ENCODE results near the gene PTMS.

The PTMS gene

DNA sequence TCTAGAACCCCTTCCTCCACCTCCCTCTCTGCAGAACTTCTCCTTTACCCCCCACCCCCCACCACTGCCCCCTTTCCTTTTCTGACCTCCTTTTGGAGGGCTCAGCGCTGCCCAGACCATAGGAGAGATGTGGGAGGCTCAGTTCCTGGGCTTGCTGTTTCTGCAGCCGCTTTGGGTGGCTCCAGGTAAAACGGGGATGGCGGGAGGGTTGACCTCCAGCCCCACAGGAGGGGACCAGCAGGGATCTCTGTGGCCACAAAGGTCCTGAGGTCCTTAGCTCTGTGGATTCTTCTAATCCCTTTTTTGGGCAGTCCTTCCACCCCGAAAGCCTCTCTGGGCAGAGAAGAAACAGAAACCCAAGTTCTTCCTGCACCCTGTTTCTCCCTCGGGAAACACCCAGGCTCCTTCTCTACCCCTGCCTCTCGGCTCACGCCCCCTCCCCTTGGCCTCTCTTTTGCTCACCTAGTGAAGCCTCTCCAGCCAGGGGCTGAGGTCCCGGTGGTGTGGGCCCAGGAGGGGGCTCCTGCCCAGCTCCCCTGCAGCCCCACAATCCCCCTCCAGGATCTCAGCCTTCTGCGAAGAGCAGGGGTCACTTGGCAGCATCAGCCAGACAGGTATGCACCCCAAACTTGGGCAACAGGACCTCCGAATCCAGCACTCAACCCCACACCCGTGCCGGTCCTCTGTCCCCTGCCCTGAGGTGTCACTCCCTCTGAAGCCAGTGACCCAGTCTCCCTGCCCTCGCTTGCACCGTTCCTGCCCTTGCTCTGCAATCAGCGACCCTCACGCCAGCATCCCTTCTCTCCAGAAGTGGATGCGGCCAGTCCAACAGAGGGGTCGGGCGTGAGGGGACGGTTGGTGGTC lies 6.8 kb downstream of the PTMS start:
- DNase-seq = no peak

GRCh38 chr12:6773590-6774351 lies 7.6 kb downstream of the PTMS start:
- no peak for DNase-seq

DNA sequence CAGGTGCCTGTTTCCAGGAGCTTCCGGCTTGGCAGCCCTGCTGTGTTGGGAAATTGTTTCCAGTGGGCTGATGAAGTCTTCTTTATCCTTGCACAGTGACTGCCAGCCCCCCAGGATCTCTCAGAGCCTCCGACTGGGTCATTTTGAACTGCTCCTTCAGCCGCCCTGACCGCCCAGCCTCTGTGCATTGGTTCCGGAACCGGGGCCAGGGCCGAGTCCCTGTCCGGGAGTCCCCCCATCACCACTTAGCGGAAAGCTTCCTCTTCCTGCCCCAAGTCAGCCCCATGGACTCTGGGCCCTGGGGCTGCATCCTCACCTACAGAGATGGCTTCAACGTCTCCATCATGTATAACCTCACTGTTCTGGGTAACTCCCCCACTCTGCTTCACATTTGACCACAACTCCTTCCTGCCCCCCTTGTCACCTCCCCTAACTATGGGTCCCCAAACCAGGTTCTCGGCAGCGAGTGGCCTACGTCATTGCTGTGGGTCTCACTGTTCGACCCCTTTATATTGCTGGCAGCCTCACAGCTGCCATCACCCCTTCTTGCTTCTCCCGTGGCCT lies 8.4 kb downstream of the PTMS start:
- no peak for DNase-seq

DNA sequence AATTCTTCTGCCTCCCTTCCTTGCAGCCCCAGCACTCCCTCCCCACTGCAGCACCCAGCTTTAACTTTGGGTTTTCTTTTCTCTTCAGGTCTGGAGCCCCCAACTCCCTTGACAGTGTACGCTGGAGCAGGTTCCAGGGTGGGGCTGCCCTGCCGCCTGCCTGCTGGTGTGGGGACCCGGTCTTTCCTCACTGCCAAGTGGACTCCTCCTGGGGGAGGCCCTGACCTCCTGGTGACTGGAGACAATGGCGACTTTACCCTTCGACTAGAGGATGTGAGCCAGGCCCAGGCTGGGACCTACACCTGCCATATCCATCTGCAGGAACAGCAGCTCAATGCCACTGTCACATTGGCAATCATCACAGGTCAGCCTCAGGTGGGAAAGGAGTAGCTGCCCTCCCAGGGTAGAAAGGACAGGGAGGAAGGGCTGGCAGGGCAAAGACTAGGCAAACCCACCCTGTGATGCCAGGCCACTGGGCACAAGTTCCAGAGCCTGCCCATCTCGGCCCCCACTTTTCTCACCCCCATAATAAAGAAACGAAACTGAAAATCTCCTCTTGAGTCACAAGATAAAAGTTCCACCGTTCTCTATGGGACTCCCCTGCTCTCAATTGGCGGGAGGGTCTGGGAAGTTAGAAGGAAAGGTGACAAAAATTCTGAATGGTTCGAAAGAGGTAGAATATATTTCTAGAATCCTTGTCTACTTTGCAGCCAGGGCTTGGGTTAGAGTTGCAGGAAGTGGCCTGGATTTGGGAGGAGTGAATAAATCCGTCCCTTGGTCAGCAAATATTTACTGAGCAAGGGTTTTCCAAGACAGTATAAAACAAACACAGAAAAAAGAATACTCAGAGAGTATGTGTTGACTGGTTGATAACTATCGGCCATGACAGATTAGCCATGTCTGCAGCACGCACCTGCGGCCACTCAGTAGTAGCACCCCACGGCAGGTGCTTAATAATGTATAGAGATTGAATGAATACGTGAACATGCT lies 9.3 kb downstream of the PTMS start:
- no peak for DNase-seq

DNA sequence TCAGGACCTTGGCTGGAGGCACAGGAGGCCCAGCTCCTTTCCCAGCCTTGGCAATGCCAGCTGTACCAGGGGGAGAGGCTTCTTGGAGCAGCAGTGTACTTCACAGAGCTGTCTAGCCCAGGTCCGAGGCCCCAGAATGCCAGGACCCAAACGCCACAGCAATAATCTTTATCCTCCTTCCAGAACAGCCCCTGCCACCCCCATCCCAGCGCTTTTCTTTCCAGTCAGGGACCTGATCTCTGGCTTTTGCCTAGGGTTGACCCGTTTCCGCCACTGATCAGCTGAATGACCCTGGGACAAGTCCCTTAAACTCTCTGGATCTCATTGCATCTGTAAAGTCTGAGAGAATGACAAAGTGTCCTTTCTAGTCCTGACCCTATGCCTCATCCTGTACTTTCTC lies 11.2 kb downstream of the PTMS start:
- DNase-seq = no peak

- no peak for DNase-seq
Measured at GRCh38 chr12:6778217-6778573, 12.0 kb downstream of the PTMS start.

GRCh38 chr12:6778574-6779550 lies 12.7 kb downstream of the PTMS start:
- peak; percentile 92 for DNase-seq

- DNase-seq = no peak
Measured at GRCh38 chr12:6779708-6780432, 13.7 kb downstream of the PTMS start.

DNA sequence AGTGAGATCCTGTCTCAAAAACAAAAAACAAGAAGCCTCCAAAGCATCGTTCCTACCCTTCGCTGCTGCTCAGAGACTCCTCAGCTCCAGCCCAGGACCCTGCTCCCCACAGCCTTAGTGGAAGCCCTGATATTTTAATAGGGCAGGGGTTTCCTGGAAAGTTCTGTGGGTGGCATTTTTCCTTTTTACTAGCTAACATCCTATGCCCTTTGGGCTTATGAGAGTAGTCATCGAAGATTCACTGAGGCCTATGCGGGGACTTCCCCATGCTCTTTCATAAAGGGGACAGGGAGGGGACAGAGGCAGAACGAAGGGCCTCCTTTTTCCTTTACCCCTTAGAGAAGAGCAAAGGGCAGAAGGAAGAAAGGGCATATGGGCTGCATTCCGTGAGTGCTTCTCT lies 14.4 kb downstream of the PTMS start:
- no peak for DNase-seq

GRCh38 chr12:6782119-6782518 lies 16.0 kb downstream of the PTMS start:
- no peak for DNase-seq

GRCh38 chr12:6782850-6783566 lies 16.8 kb downstream of the PTMS start:
- no peak for DNase-seq

DNA sequence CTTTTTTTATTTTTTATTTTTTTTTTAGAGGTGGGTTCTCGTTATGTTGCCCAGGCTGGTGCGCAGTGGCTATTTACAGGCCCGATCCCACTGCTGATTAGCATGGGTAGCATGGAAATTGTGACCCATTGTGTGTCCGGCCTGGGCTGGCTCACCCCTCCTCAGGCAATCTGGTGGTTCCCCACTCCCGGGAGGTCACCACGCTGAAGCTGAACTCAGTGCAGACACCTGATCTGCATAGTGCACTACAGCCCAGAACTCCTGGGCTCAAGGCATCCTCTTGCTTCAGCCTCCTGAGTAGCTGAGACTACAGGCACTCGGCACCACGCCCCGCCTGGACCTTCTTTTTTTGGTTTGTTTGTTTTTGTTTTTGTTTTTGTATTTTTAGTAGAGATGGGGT lies 17.7 kb downstream of the PTMS start:
- DNase-seq = no peak

DNA sequence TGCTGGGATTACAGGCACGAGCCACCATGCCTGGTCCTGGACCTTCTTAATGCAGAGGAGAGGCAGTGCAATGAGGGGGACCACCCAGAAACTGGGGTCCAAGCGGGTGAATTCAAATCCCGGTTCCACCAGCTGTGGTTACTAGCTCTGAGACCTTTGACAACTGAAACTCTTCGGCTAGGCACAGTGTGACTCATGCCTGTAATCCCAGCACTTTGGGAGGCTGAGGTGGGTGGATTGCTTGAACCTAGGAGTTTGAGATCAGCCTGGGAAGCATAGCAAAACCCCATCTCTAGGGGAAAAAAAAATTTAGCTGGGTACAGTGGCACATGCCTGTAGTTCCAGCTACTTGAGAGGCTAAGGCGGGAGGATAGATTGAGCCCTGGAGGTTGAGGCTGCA lies 18.1 kb downstream of the PTMS start:
- no peak for DNase-seq

DNA sequence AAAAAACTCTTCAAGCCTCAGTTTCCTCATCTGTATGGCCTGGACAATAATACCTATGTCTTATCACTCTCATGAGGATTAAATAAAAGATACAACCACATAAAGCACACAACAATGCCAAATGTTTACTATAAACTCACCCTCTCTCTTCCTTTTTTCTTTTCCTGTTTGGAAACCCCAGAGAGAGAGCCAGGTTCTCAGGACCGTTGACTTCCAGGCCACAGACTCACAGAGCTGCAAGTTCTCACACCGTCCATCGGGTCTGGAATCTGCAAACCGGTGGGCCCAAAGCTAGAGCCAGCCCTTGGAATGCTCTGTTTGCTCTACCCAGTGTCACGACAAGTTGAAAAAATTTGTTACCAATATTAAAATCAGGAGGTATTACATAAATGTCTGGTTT lies 18.6 kb downstream of the PTMS start:
- DNase-seq = no peak

DNA sequence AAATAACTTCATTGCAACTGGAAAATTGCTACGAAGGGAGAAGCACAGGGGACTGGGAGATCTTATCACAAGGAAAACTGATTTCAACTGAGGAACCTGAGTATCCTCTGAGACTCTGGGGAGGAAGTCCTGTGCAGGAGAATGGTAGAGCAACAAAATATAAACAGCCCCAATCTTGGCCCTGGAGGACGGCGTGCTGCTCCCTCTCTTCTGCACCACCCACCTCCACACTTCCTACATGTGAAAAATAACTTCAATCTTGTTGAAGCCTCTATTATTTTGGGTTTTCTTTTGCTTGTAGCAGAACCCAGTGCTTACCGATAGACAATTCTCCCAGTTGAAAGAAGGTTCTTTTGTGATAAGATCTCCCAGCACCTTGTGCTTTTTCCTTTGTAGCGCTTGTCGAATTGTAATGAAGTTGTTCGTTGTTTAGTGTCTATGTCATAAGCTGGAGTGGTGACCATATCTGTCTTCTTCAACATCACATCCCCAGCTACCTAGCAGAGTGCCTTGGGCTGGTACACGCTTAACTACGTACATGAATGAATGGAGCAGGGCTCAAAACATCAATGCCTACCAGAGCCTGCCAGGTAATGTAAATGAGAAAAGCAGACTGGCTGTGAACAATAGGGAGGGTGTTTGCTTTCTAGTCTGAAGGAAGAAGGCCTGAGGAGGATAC lies 20.4 kb downstream of the PTMS start:
- no peak for DNase-seq

DNA sequence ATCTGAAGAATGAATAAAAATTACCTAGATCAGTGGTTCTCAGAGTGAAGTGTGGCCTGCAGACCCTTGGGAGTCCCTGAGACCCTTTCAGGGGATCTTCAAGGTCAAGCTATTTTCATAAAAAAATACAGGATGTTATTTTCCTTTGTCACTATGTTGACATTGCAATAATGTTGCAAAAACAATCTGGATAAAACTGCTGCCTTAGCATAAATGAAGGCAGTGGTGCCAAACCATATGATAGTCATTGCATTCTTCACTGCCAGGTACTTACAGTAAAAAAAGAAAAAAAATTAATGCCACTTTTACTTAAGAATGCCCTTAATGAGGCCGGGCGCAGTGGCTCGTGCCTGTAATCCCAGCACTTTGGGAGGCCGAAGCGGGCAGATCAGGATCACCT lies 21.1 kb downstream of the PTMS start:
- DNase-seq = no peak

GRCh38 chr12:6788972-6789924 lies 23.1 kb downstream of the PTMS start, which contains the start of gene CD4:
TSS of gene CD4 (plus strand) at chr12:6789528. CDS start at chr12:6800139, 10,611 bp downstream.
- DNase-seq = no peak

DNA sequence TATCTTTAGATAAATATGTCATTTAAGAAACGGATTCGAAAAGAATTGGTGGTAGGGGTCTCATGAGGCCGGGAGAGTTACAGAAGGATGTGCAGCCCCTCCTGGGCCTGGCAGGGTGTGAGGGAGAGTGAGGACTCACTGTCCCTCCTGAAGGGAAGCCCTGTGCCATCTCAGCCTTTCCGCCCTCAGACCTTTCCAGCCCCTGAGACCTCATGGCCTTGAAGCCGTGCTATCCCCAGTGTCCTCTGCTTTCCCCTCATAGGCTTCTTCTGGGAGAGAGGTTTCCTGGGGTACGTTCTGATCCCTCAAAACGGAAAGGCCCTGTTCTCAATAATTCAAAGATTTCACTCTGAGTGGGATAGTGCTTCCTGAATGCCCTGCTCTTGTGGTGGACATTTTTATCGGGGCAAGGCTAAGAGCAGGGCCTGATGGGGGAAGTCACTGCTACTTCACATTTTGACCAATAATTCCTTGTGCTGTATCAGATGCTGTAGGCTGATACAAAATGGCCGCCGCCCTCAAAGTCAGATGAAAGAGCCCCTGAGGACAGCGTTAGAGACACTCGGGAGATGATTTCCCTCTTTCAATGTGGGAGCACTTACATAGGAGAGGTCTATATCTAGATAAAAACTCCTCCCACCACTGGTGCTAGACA lies 24.5 kb downstream of the PTMS start:
- DNase-seq = no peak
